GM12875 (cell line): ENCODE data around the gene SDC1.

Experiments
- H3K4me3 ChIP-seq: one replicate; pipeline ENCODE4 v1.5.1; 2011; ENCODE audit warnings: low read depth, low read length, control low read depth
- CTCF ChIP-seq: IDR thresholded peaks from 2 replicates; pipeline ENCODE4 v1.5.1; 2011; ENCODE audit warnings: low read depth, mild to moderate bottlenecking, control low read depth, inconsistent platforms, low read length, moderate library complexity, borderline replicate concordance; ENCODE audit not compliant: insufficient read depth

SDC1 gene

GRCh38 chr2:20159411-20160070, 65.4 kb downstream of the SDC1 start:
- TF ChIP-seq CTCF, result no peak
- no peak overlapping the region for H3K4me3 ChIP-seq

- TF ChIP-seq CTCF, result no peak
- no peak overlapping the region for H3K4me3 ChIP-seq
Measured at GRCh38 chr2:20157193-20157891, 67.6 kb downstream of the SDC1 start.

GRCh38 chr2:20156836-20157192, 68.1 kb downstream of the SDC1 start:
- no peak overlapping the region for H3K4me3 ChIP-seq

GRCh38 chr2:20156076-20156759, 68.7 kb downstream of the SDC1 start:
- H3K4me3 ChIP-seq, result no peak overlapping the region
- no peak for TF ChIP-seq CTCF

More at GRCh38 chr2:20156836-20157192, 68.1 kb downstream of the SDC1 start:
- TF ChIP-seq CTCF, result no peak

- H3K4me3 ChIP-seq, result no peak overlapping the region
- TF ChIP-seq CTCF, result no peak
Measured at GRCh38 chr2:20153131-20153851, 71.6 kb downstream of the SDC1 start.

- no peak overlapping the region for H3K4me3 ChIP-seq
- no peak for TF ChIP-seq CTCF
Measured at GRCh38 chr2:20150806-20151571, 73.9 kb downstream of the SDC1 start.
